Measurements from ENCODE around the gene VPS45. TPM values are rescaled to one million over a fixed set of nuclear protein-coding genes. Genes with fewer than 3 reads are reported as not detected.

Gene VPS45
- total RNA-seq, 1 donor from 2014 or later: 34.0 TPM

- Mint-ChIP-seq H3K9me3 (ENCODE audit: unreplicated experiment) (no peaks in the 10 kb centered on the region), H3K27me3 (ENCODE audit: low read depth, unreplicated experiment) (no peaks in the 10 kb centered on the region), H3K4me3 (ENCODE audit: unreplicated experiment) (no peak overlapping the region), H3K4me1 (ENCODE audit: low read depth, unreplicated experiment) (peaks cover 5% of the 10 kb centered on the region), H3K36me3 (ENCODE audit: low read depth, unreplicated experiment) (peaks cover 6% of the 10 kb centered on the region), H3K27ac (ENCODE audit: unreplicated experiment) (no peak overlapping the region)
- no peaks in the 10 kb centered on the region for H3K27me3 ChIP-seq (ENCODE audit: insufficient read depth, low read length)
- FAIRE-seq (no peak), DNase-seq (ENCODE audit: low read depth) (no peak)
- H3K79me2 ChIP-seq (ENCODE audit: insufficient read depth, low read length): no peaks in the 10 kb centered on the region
- TF ChIP-seq CTCF (IDR thresholded peaks at IDR 0.05; ENCODE audit: insufficient read depth, low read depth, low read length) (no peak), EZH2 (IDR thresholded peaks at IDR 0.05; ENCODE audit: insufficient read depth, low read length) (no peak)
- H3K4me1 ChIP-seq (ENCODE audit: insufficient read depth, low read length): no peaks in the 10 kb centered on the region
- H3K9me3 ChIP-seq (ENCODE audit: insufficient read depth, low read depth, low read length): no peaks in the 10 kb centered on the region
- H3K36me3 ChIP-seq (ENCODE audit: insufficient read depth, low read length): no peaks in the 10 kb centered on the region
- no peak overlapping the region for H2AFZ ChIP-seq (ENCODE audit: low read depth, low read length)
- no peaks in the 10 kb centered on the region for H4K20me1 ChIP-seq (ENCODE audit: insufficient read depth, low read length)
- H3K4me2 ChIP-seq (ENCODE audit: low read length): no peak overlapping the region
- H3K4me3 ChIP-seq (ENCODE audit: insufficient read depth, low read depth, low read length): no peak overlapping the region
- H3K27ac ChIP-seq (ENCODE audit: low read depth, low read length): no peak overlapping the region
- no peak overlapping the region for H3K9ac ChIP-seq (ENCODE audit: low read length)
Measured at GRCh38 chr1:150118716-150119115, 51.1 kb downstream of the VPS45 start.

GRCh38 chr1:150121236-150121862 lies 53.8 kb downstream of the VPS45 start:
- Histone ChIP-seq H3K27ac (ENCODE audit: low read depth, low read length) (no peak overlapping the region), H3K4me2 (ENCODE audit: low read length) (no peak overlapping the region), H4K20me1 (ENCODE audit: insufficient read depth, low read length) (no peaks in the 10 kb centered on the region), H3K4me1 (ENCODE audit: insufficient read depth, low read length) (no peaks in the 10 kb centered on the region), H3K36me3 (ENCODE audit: insufficient read depth, low read length) (no peaks in the 10 kb centered on the region), H3K9me3 (ENCODE audit: insufficient read depth, low read depth, low read length) (no peaks in the 10 kb centered on the region), H3K4me3 (ENCODE audit: insufficient read depth, low read depth, low read length) (no peak overlapping the region), H3K79me2 (ENCODE audit: insufficient read depth, low read length) (no peaks in the 10 kb centered on the region), H3K9ac (ENCODE audit: low read length) (no peak overlapping the region), H3K27me3 (ENCODE audit: insufficient read depth, low read length) (no peaks in the 10 kb centered on the region), H2AFZ (ENCODE audit: low read depth, low read length) (no peak overlapping the region)
- H3K4me3 Mint-ChIP-seq (ENCODE audit: unreplicated experiment): no peak overlapping the region
- no peaks in the 10 kb centered on the region for H3K27me3 Mint-ChIP-seq (ENCODE audit: low read depth, unreplicated experiment)
- H3K4me1 Mint-ChIP-seq (ENCODE audit: low read depth, unreplicated experiment): peaks cover 5% of the 10 kb centered on the region
- no peaks in the 10 kb centered on the region for H3K36me3 Mint-ChIP-seq (ENCODE audit: low read depth, unreplicated experiment)
- H3K9me3 Mint-ChIP-seq (ENCODE audit: unreplicated experiment): no peaks in the 10 kb centered on the region
- FAIRE-seq (no peak), DNase-seq (ENCODE audit: low read depth) (peak; percentile 14)
- TF ChIP-seq EZH2 (IDR thresholded peaks at IDR 0.05; ENCODE audit: insufficient read depth, low read length): no peak
- TF ChIP-seq CTCF (IDR thresholded peaks at IDR 0.05; ENCODE audit: insufficient read depth, low read depth, low read length): no peak
- peak overlapping the region; percentile 38 for H3K27ac Mint-ChIP-seq (ENCODE audit: unreplicated experiment)

- no peak overlapping the region for H3K4me2 ChIP-seq (ENCODE audit: low read length)
- no peak for FAIRE-seq
Measured at GRCh38 chr1:150126811-150127210, 59.2 kb downstream of the VPS45 start.

More at GRCh38 chr1:150126811-150127210, 59.2 kb downstream of the VPS45 start:
- Histone ChIP-seq H3K27ac (ENCODE audit: low read depth, low read length) (no peak overlapping the region), H2AFZ (ENCODE audit: low read depth, low read length) (no peak overlapping the region), H3K4me3 (ENCODE audit: insufficient read depth, low read depth, low read length) (no peak overlapping the region), H3K9ac (ENCODE audit: low read length) (no peak overlapping the region), H3K9me3 (ENCODE audit: insufficient read depth, low read depth, low read length) (no peaks in the 10 kb centered on the region), H3K27me3 (ENCODE audit: insufficient read depth, low read length) (no peaks in the 10 kb centered on the region), H3K79me2 (ENCODE audit: insufficient read depth, low read length) (no peaks in the 10 kb centered on the region), H4K20me1 (ENCODE audit: insufficient read depth, low read length) (no peaks in the 10 kb centered on the region), H3K4me1 (ENCODE audit: insufficient read depth, low read length) (no peaks in the 10 kb centered on the region), H3K36me3 (ENCODE audit: insufficient read depth, low read length) (no peaks in the 10 kb centered on the region)
- H3K27ac Mint-ChIP-seq (ENCODE audit: unreplicated experiment): no peak overlapping the region
- H3K4me3 Mint-ChIP-seq (ENCODE audit: unreplicated experiment): no peak overlapping the region
- H3K27me3 Mint-ChIP-seq (ENCODE audit: low read depth, unreplicated experiment): no peaks in the 10 kb centered on the region
- TF ChIP-seq CTCF (IDR thresholded peaks at IDR 0.05; ENCODE audit: insufficient read depth, low read depth, low read length): no peak
- no peak for TF ChIP-seq EZH2 (IDR thresholded peaks at IDR 0.05; ENCODE audit: insufficient read depth, low read length)
- H3K9me3 Mint-ChIP-seq (ENCODE audit: unreplicated experiment): no peaks in the 10 kb centered on the region
- no peak for DNase-seq (ENCODE audit: low read depth)
- H3K36me3 Mint-ChIP-seq (ENCODE audit: low read depth, unreplicated experiment): no peaks in the 10 kb centered on the region
- no peaks in the 10 kb centered on the region for H3K4me1 Mint-ChIP-seq (ENCODE audit: low read depth, unreplicated experiment)
